Ovary (tissue), 3 donors: ENCODE data around the gene GLP1R.

Experiments used
- CTCF ChIP-seq, 3 donors: fragments of 450-650 bp in 2 of 3; fragments of 200-600 bp in 1 of 3; IDR thresholded peaks; one replicate each; pipeline versions ENCODE4 v1.5.1 to v1.8.0; 2016 to 2022; ENCODE audit warnings: antibody characterized with exemption in 3 of 3, mild to moderate bottlenecking in 1 of 3
- EP300 ChIP-seq: sonication (generic); formaldehyde crosslinking; IDR thresholded peaks from one replicate; pipeline ENCODE4 v1.6.1; 2017; ENCODE audit warnings: antibody characterized with exemption
- POLR2A ChIP-seq: fragments of 450-650 bp; IDR thresholded peaks from one replicate; pipeline ENCODE4 v1.6.1; 2017; ENCODE audit warnings: antibody characterized with exemption, mild to moderate bottlenecking, moderate library complexity
- donor health status: DM: no; HTN: no; CAD: no.

- TF ChIP-seq EP300 (no peak), CTCF (IDR thresholded peaks at IDR 0.05) (no peak), POLR2A (no peak)
Measured at GRCh38 chr6:39087197-39087596, 38.6 kb downstream of the GLP1R start.
